Glomerular endothelial cell (primary cell): Measurements from ENCODE around the gene FBXL20. TPM values are rescaled to one million over a fixed set of nuclear protein-coding genes. Genes with fewer than 3 reads are reported as not detected.
"Not testable (repeated sequence)": the region's sequence is repeated elsewhere in the genome, so short reads cannot be mapped to it uniquely, and the experiment has no call there.

Experiments
- DNase-seq: peaks from one replicate; pipeline ENCODE4 v3.0.0-alpha.2; 2011; ENCODE audit warnings: low read depth, low spot score; ENCODE audit errors: extremely low read depth
- total RNA-seq: library from RNA; depleted of rRNA; stranded (reverse); fragments of >200 nt; gene quantifications from 2 replicates; pipeline ENCODE4 v1.2.3, GENCODE V29; 2015

FBXL20 gene
- total RNA-seq, 1 donor from 2014 or later: 14.0 TPM

GRCh38 chr17:39335704-39336223, 65.7 kb downstream of the FBXL20 start:
- DNase-seq: no peak

- not testable (repeated sequence) for DNase-seq
These were observed 67.2 kb downstream of the FBXL20 start for GRCh38 chr17:39334008-39334744.

DNA sequence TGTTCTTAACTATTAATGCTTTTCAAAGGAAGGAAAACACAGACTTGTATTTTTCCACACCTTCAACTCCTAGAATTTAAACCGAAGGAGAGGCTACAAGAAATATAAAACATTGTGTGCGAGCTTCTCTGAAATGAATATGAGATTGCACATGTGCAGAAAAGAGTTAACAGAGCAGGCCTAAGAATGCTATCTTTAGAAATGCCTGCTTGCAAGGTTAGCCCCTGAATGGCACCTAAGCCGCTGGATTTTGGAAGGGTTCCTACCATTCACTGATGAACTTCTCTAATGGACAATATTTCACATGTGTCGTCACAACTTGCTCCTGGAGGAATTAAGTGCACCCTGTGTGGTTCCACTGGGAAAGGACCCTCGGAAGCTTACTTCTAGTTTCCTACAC, 69.3 kb downstream of the FBXL20 start:
- no peak for DNase-seq

GRCh38 chr17:39328815-39329214, 72.6 kb downstream of the FBXL20 start:
- no peak for DNase-seq

GRCh38 chr17:39327109-39327508, 74.3 kb downstream of the FBXL20 start:
- no peak for DNase-seq

DNA sequence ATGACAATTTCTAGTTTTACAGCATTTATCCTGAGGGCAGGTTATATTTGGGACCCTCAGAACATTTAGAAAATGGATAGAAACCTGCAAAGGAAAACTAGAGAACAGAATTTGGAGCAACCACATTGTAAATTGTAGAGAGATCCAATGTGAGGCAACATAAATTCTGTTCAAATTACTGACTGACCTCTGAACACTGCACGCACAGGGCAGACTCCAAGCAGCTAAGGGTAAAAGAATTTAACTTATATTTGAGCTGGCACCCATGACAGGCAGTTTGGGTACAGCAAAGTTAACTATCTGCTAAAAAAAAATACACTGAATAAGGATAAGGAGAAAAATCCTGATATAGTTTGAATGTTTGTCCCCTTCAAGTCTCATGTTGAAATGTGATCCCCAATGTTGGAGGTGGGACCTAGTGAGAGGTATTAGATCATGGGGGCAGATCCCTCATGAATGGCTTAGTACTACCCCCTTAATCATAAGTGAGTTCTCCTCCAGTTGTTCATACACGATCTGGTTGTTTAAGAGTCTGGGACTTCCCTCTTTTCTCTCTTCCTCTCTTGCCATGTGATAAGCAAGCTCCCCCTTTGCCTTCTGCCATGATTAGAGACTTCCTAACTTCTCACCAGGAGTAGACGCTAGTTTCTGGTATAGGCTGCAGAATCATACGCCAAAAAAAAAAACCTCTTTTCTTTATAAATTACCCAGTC, 75.7 kb downstream of the FBXL20 start:
- DNase-seq: no peak

DNA sequence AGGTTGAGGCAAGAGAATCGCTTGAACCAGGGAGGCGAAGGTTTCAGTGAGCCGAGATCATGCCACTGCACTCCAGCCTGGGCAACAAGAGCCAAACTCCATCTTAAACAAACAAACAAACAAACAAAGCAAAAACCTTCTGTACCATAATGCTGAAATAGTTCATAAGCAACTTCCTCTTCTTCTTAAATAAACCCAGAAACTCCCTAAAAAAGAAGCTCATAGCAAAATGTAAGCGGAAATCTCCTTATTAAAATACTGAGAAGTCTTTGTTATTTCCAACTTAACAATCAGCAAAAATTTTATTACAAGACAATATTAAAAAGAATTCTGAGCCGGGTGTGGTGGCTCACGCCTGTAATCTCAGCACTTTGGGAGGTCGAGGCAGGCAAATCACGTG, 82.8 kb downstream of the FBXL20 start:
- DNase-seq: no peak

DNA sequence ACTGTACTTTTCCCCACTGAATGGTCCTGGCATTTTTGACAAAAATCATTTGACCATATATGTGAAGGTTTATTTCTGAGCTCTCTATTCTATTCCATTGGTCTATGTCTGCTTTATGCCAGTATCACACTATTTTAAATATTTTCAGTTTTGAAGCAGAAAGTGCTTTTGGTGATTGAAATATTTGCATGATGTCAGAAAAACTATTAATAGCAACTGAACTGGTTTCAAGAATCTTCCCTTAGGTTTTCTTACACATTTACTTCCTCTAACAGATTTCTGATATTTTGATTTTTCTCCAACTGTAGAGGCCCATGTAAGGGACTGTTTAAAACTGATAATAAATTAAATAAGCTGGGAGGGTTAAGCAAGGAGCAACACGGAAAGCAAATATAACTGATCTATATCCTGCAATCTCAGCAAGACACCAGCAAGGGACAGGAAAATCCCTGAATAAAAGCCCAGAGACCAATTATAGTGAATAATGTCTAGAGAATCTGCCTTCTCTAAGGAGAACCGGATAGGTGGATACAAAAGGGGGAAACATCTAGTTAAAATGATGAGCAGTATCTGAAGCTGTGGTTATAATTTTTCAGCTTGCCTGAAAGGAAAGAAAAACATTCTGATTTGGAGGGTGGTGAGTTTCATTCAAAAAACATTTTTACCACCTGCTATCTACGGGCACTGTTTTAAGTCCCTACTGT, 94.8 kb downstream of the FBXL20 start:
- DNase-seq: no peak

DNA sequence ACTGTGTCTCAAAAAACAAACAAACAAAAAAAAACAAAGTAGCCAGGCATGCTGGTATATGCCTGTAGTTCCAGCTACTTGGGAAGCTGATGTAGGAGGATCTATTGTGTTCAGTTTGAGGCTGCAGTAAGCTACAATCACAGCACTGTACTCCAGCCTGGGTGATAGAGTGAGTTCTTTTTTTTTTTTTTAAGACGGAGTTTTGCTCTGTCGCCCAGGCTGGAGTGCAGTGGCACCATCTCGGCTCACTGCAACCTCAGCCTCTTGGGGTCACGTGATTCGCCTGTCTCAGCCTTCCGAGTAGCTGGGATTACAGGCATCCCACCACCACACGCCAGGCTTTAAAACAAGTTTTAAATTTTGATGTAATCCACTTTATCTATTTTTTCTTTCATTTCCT, 95.4 kb downstream of the FBXL20 start:
- DNase-seq: no peak

GRCh38 chr17:39304188-39304587, 97.2 kb downstream of the FBXL20 start:
- DNase-seq: no peak

DNA sequence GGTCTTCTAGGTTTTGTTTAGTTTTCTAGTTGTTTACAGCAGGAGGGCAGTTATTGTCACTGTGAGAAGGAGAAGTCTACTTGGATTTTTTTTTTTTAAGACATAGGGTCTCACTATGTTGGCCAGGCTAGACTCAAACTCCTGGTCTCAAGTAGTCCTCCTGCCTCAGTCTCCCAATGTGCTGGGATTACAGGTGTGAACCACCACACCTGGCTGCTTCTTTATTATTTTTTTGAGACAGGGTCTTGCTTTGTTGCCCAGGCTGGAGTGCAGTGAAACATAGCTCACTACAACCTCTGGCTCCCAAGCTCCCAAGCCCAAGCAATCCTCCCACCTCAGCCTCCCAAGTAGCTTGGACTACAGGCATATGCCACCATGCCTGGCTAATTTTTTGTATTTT, 107.4 kb downstream of the FBXL20 start:
- DNase-seq: no peak

- not testable (repeated sequence) for DNase-seq
These were observed 108.9 kb downstream of the FBXL20 start for GRCh38 chr17:39292546-39292945.

DNA sequence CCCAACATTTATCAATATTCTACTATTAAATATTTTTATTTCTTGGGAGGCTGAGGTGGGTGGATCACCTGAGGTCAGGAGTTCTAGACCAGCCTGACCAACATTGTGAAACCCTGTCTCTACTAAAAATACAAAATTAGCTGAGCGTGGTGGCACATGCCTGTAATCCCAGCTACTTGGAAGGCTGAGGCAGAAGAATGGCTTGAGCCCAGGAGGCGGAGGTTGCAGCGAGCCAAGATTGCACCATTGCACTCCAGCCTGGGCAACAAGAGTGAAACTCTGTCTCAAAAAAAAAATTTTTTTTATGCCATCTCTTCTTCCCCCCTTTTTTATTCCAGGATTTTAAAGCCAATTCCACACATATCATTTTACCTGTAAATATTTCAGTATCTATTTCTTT, 114.9 kb downstream of the FBXL20 start:
- DNase-seq: not testable (repeated sequence)

GRCh38 chr17:39284685-39285084, 116.7 kb downstream of the FBXL20 start:
- DNase-seq: no peak

GRCh38 chr17:39283896-39284295, 117.5 kb downstream of the FBXL20 start:
- no peak for DNase-seq

- DNase-seq: no peak
These were observed 118.3 kb downstream of the FBXL20 start for GRCh38 chr17:39283098-39283497.

DNA sequence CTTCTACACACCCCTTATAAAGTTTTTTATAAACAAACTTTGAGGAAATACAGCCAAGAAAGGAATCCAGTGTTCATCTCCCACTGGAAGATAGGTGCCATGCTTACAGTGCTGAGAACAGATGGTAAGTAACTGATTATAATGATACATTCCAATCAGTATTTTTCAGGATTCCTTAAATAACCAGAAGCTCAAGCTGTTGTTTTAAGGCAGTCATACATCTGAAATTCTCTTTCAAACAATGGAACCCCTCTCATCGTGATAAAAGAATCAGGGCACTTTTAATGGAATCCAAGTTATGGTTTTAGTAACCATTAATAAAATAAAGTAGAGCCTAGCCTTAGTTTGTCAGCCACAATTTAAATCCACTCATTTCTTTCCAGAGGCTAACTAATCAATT, 119.6 kb downstream of the FBXL20 start:
- DNase-seq: no peak

DNA sequence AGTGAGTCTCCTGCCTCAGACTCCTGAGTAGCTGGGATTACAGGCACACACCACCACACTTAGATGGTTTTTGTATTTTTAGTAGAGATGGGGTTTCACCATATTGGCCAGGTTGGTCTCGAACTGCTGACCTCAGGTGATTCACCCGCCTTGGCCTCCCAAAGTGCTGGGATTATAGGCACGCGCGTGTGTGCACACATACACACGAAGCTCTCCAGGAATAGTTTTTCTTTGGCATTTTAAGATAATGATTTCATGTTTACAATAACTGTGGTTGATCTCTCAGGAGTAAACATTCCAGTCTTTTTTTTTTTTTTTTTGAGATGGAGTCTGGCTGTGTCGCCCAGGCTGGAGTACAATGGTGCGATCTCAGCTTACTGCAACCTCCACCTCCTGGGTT, 123.2 kb downstream of the FBXL20 start:
- DNase-seq: not testable (repeated sequence)

- DNase-seq: no peak
These were observed 124.3 kb downstream of the FBXL20 start for GRCh38 chr17:39277110-39277509.

DNA sequence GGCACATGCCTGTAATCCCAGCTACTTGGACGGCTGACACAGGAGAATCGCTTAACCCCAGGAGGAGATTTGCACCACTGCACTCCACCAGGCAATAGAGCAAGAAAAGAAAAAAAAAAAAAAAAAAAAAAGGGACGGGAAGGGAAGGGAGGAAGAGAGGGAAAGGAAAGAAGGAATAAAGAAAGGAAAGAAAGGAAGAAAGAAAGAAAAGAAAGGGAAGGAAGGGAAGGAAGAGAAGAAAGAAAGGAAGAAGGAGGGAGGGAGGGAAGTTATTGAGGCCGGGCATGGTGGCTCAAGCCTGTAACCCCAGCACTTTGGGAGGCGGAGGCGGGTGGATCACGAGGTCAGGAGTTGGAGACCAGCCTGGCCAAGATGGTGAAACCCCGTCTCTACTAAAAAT, 125.3 kb downstream of the FBXL20 start:
- no peak for DNase-seq

GRCh38 chr17:39271546-39271945, 129.9 kb downstream of the FBXL20 start:
- DNase-seq: no peak
